GM18873 (cell line): Measurements from ENCODE around the gene KLF15.

Experiments used
- ATAC-seq: cut with Tn5 transposase; IDR thresholded peaks from one replicate; pipeline ENCODE4 v1.9.1; 2021; ENCODE audit warnings: mild to moderate bottlenecking, moderate library complexity, moderate number of reproducible peaks; ENCODE audit not compliant: unreplicated experiment, low FRiP score

KLF15 gene

GRCh38 chr3:126326629-126327028 lies 30.6 kb downstream of the KLF15 start:
- no peak for ATAC-seq

GRCh38 chr3:126322181-126322967 lies 34.8 kb downstream of the KLF15 start:
- no peak for ATAC-seq

DNA sequence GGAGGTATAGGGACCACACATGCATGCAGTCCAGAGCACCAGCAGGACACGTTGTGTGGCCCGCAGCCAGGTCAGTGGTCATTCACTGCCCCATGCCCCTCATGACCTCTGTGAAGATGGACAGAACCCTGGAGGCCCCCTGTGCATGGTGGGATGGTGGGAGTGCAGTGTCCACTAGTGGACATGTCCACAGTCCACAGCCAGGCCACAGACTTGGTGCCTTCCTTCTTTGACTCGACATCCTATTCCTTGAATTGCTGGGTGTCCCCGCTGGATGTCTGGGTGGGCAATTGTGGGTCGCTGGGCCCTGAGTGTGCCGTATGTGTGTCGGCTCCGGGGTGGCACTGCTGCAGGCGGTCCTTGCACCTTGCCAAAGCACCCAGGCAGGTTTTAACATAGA lies 35.7 kb downstream of the KLF15 start:
- ATAC-seq: no peak

- ATAC-seq: no peak
Measured at GRCh38 chr3:126320517-126321293, 36.5 kb downstream of the KLF15 start.

DNA sequence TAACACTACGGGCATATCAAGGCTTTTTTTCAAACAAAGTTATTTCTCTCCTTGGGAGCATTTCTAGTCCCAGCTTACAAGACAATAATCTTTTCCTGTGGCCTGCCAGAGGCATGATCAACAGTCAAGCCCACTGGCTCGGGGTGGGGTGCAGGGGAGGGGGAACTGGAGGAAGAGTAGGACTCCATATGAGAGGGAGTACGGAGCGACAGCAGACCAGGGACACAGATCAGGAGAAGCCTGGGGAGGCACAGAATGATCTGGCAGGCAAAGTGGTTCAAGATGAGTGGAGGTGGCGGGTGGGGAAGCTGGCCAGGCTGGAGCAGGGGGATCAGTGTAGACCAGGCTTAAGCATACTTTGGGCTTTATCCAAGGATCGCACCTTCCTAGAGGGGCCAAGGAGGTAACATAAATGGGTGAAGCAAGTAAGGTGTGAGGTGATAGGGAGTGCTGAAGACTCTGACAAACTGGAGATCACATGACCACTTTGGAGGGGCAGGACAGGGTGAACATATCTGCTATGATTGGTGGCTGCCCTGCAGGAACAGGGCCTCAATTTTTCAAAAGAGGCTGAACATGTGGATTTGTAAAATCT lies 37.4 kb downstream of the KLF15 start:
- ATAC-seq: no peak

DNA sequence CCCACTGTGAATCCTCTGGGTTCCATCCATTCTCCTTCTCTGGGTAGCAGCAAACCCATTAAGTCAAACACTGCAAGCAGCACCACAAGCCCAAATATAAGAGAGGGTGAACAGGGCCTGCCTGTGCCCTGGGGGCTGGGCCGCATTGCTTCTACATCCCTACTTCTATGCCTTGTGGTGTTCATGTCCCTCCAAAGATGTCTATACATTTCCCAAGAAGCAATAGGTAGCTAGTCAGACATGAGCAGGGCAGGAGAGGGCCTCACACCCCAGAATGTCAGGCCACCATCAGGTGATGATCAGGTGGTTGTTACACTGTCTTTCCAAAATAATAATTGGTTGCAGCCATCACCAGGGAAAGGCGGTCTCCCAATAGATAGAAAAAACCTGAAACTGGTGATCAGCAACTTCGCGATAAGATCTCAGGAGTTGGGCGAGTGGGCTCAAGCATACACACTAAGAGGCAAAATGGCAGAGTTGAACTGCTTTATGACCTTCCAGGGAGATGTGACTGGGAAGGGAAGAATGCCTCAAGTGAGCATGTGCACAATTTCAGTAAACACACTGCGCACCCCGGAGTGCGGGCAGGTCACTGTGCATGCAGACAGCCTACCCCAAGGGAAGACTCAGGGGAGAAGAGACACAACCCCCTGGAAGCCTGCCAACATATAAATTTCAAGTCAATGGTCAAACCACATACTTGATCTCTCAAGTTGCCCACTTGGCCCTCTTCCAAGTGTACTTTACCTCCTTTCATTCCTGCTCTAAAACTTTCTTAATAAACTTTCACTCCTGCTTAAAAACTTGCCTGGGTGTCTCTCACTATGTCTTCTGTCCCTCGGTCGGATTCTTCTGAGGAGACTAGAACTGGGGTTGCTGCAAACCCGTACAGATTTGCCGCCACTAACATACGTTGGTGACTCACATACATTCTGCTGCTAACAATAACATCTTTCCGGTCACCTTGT lies 39.9 kb downstream of the KLF15 start:
- ATAC-seq: no peak

DNA sequence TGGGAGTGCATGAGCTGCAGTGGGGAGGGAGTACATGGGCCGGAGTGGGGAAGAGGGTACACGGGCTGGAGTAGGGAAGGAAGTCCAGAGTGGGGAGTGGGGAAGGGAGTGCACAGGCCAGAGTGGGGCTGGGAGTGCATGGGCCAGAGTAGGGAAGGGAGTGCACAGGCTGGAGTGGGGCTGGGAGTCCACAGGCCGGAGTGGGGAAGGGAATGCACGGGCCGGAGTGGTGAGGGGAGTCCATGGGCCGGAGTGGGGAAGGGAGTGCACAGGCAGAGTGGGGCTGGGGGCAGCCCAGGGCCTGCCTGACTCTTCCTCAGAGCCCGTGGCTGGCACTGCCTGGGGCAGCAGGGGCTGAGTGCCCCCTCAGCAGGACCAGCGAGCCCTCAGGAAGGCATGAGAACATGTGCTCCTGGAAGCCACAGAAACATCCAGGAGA lies 40.7 kb downstream of the KLF15 start:
- no peak for ATAC-seq

DNA sequence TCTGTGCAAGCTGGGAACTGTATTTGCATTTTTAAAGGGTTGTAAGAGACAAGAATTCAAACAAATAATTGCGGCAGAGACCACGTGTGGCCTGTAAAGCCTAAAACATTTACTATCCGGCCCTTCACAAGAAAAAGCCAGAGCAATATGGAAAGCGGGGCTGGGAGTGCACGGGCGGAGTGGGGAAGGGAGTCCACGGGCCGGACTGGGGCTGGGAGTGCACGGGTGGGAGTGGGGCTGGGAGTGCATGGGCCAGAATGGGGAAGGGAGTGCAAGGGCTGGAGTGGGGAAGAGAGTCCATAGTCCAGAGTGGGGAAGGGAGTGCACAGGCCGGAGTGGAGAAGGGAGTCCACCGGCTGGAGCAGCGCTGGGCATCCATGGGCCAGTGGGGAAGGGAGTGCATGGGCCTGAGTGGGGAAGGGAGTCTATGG lies 41.2 kb downstream of the KLF15 start:
- ATAC-seq: no peak

GRCh38 chr3:126314790-126315658 lies 42.2 kb downstream of the KLF15 start:
- no peak for ATAC-seq

GRCh38 chr3:126314305-126314789 lies 42.9 kb downstream of the KLF15 start:
- no peak for ATAC-seq

DNA sequence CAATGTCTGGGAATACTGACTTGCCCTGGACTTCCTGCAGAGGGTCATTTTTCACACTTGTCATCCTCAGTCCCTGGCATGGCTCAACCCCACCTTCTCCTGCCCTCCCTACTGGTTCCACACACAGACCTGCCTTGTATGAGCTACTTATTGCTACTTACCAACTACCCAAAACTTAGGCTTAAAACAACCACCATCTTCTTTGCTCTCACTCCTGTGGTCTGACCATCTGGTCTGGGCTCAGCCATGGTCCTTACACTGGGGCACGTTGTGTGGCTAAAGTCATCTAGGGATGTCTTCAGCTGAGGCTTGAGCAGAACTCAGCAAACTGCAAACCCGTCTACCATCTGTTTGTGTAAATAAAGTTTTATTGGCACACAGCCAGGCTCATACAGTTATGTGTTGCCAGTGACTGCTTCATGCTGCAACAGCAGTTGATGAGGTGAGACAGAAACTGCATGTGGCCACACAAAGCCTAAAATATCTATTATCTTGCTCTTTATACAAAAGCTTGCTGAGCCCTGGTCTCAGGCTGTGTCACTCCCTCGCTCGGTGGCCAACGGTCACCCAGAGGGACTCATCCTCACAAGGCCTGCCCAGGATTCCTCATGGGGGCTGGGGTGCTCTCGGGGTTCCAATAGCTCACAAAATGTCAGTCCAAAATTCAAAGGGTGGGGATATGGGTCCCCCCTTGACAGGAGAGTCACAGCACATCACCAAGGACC lies 43.5 kb downstream of the KLF15 start:
- no peak for ATAC-seq

- ATAC-seq: no peak
Measured at GRCh38 chr3:126313166-126313565, 44.0 kb downstream of the KLF15 start.

- ATAC-seq: no peak
Measured at GRCh38 chr3:126312341-126312740, 44.9 kb downstream of the KLF15 start.

GRCh38 chr3:126311338-126311978 lies 45.8 kb downstream of the KLF15 start:
- no peak for ATAC-seq

DNA sequence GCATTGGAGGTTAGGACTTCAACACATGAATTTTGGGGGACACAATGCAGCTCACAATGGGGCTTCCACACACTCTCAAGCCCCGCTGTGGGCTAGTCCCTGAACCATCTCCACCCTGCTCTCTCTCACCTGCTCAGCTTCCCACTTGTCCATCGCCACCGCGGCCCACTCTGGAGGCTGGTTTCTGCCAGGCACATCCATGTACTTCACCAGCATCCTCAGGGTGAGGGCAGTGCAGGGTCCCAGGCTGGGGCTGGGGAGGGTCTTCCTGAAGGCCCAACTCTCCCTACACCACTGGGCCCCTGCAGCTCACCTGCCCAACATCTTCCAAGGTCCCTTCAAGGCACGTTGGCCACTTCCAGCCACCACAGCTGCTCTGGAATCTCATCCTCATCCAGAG lies 46.4 kb downstream of the KLF15 start:
- no peak for ATAC-seq

- no peak for ATAC-seq
Measured at GRCh38 chr3:126309861-126310655, 47.1 kb downstream of the KLF15 start.

DNA sequence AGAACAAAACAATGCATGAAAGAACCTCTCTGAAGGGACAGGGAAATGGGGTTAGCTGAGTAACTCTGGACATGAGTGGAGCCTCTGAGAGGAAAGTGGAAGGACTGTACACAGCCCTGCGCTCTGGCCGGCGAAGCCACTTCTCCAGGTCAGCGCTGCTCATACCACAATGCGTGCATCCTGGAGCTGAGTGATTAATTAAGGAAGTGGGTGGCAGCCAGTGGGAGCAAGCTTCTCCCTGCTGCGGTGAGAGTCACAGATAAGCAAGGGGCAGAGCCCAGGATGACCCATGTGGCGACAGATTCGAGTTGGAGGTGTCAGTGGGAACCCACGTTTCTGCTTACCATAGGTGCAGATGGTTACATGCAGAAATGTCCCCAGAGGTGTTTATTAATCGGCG lies 48.0 kb downstream of the KLF15 start:
- no peak for ATAC-seq
